Neural cell (in vitro differentiated cells): ENCODE results near the gene GNB3. TPM values are rescaled to one million over a fixed set of nuclear protein-coding genes. Genes with fewer than 3 reads are reported as not detected.
A peak's percentile ranks its signal among the peaks of the same experiment; 100 is the strongest.
"Not testable (repeated sequence)": the region's sequence is repeated elsewhere in the genome, so short reads cannot be mapped to it uniquely, and the experiment has no call there.

Experiments used
- H2AFZ ChIP-seq: fragments of 200-600, 300-800 bp; sonication (generic), shearing (Covaris generic); 2 replicates; pipeline ENCODE4 v1.6.0; 2014; ENCODE audit warnings: low read depth, mild to moderate bottlenecking, antibody characterized with exemption, low read length, moderate library complexity
- H3F3A ChIP-seq: fragments of 200-600 bp; shearing (Covaris generic); 2 replicates; pipeline ENCODE4 v1.6.1; 2016; ENCODE audit warnings: mild to moderate bottlenecking, moderate library complexity, mixed read lengths, antibody characterized with exemption, low read length; ENCODE audit not compliant: insufficient read depth, poor library complexity, severe bottlenecking
- H3K27ac ChIP-seq: fragments of 200-600, 300-800 bp; sonication (generic), shearing (Covaris generic); 2 replicates; pipeline ENCODE4 v1.5.1; 2014; ENCODE audit warnings: mild to moderate bottlenecking, low read length, moderate library complexity
- H3K27me3 ChIP-seq: fragments of 300-800, 200-600 bp; sonication (generic), shearing (Covaris generic); 2 replicates; pipeline ENCODE4 v1.6.0; 2014; ENCODE audit warnings: mild to moderate bottlenecking, low read depth, low read length, moderate library complexity; ENCODE audit not compliant: insufficient read depth
- H3K36me3 ChIP-seq: fragments of 300-800, 200-600 bp; sonication (generic), shearing (Covaris generic); 2 replicates; pipeline ENCODE4 v1.5.1; 2014; ENCODE audit warnings: mild to moderate bottlenecking, antibody characterized with exemption, low read length, moderate library complexity; ENCODE audit not compliant: insufficient read depth
- H3K4me2 ChIP-seq: fragments of 300-800, 200-600 bp; sonication (generic), shearing (Covaris generic); 2 replicates; pipeline ENCODE4 v1.6.0; 2014; ENCODE audit warnings: mild to moderate bottlenecking, low read length
- H3K4me3 ChIP-seq: fragments of 300-800, 200-600 bp; sonication (generic), shearing (Covaris generic); 2 replicates; pipeline ENCODE4 v1.5.1; 2014; ENCODE audit warnings: mild to moderate bottlenecking, low read length, moderate library complexity
- H3K79me2 ChIP-seq: fragments of 200-600 bp; shearing (Covaris generic); replicated peaks from 2 replicates; pipeline ENCODE4 v1.6.0; 2014; ENCODE audit warnings: mild to moderate bottlenecking, low read length, moderate library complexity; ENCODE audit not compliant: insufficient read depth
- H3K9ac ChIP-seq: fragments of 300-800, 200-600 bp; sonication (generic), shearing (Covaris generic); 2 replicates; pipeline ENCODE4 v1.6.1; 2016; ENCODE audit warnings: mild to moderate bottlenecking, low read length, mixed read lengths
- H3K9me2 ChIP-seq: fragments of 200-600 bp; shearing (Covaris generic); 2 replicates; pipeline ENCODE4 v1.6.1; 2016; ENCODE audit warnings: mild to moderate bottlenecking, low read length, mixed read lengths; ENCODE audit not compliant: insufficient read depth
- H3K9me3 ChIP-seq: fragments of 200-600, 300-800 bp; sonication (generic), shearing (Covaris generic); 2 replicates; pipeline ENCODE4 v1.6.1; 2016; ENCODE audit warnings: mild to moderate bottlenecking, mixed run types, low read length, moderate library complexity, mixed read lengths
- H4K20me1 ChIP-seq: fragments of 200-600 bp; shearing (Covaris generic); 2 replicates; pipeline ENCODE4 v1.6.1; 2016; ENCODE audit warnings: mild to moderate bottlenecking, mixed run types; ENCODE audit not compliant: insufficient read depth
- EP300 ChIP-seq: fragments of 450-650 bp; conservative IDR thresholded peaks from 2 replicates; pipeline ENCODE4 v1.6.1; 2014; ENCODE audit warnings: antibody characterized with exemption, mild to moderate bottlenecking, moderate library complexity; ENCODE audit not compliant: poor library complexity, severe bottlenecking
- EZH2 ChIP-seq: fragments of 200-600, 300-800 bp; shearing (Covaris generic), sonication (generic); IDR thresholded peaks from 2 replicates; pipeline ENCODE4 v1.6.1; 2014; ENCODE audit warnings: antibody characterized with exemption, low read length, borderline replicate concordance, mild to moderate bottlenecking; ENCODE audit not compliant: insufficient read depth, poor library complexity, severe bottlenecking
- MXI1 ChIP-seq: fragments of 450-650 bp; conservative IDR thresholded peaks from 2 replicates; pipeline ENCODE4 v1.6.1; 2014; ENCODE audit warnings: antibody characterized with exemption, mild to moderate bottlenecking; ENCODE audit not compliant: poor library complexity, severe bottlenecking
- POLR2AphosphoS5 ChIP-seq: IDR thresholded peaks from 2 replicates; pipeline ENCODE4 v1.6.1; 2012
- RAD21 ChIP-seq: fragments of 450-650 bp; conservative IDR thresholded peaks from 2 replicates; pipeline ENCODE4 v1.6.1; 2014; ENCODE audit warnings: antibody characterized with exemption, mild to moderate bottlenecking, moderate library complexity
- SMC3 ChIP-seq: fragments of 450-650 bp; conservative IDR thresholded peaks from 2 replicates; pipeline ENCODE4 v1.6.1; 2014; ENCODE audit warnings: antibody characterized with exemption, mild to moderate bottlenecking, moderate library complexity; ENCODE audit not compliant: poor library complexity
- TAF1 ChIP-seq: IDR thresholded peaks from 2 replicates; pipeline ENCODE4 v1.6.1; 2012; ENCODE audit warnings: low read depth
- polyA plus RNA-seq: library from polyadenylated mRNA; depleted of rRNA; stranded (reverse); fragments of >200 nt; gene quantifications from 2 replicates; pipeline ENCODE4 v1.2.3, GENCODE V29; 2014
- TF ChIP-seq, protein P1 (sequence below): IDR thresholded peaks from 2 replicates; pipeline ENCODE4 v1.6.1; 2012; ENCODE audit warnings: borderline replicate concordance
- TF ChIP-seq, protein P2 (sequence below): fragments of 450-650 bp; IDR thresholded peaks from 2 replicates; pipeline ENCODE4 v1.5.1; 2014; ENCODE audit warnings: antibody characterized with exemption, mild to moderate bottlenecking, moderate library complexity; ENCODE audit not compliant: poor library complexity, severe bottlenecking

Gene GNB3
- polyA plus RNA-seq, 1 donor from 2014 or later, result 18.8 TPM

DNA sequence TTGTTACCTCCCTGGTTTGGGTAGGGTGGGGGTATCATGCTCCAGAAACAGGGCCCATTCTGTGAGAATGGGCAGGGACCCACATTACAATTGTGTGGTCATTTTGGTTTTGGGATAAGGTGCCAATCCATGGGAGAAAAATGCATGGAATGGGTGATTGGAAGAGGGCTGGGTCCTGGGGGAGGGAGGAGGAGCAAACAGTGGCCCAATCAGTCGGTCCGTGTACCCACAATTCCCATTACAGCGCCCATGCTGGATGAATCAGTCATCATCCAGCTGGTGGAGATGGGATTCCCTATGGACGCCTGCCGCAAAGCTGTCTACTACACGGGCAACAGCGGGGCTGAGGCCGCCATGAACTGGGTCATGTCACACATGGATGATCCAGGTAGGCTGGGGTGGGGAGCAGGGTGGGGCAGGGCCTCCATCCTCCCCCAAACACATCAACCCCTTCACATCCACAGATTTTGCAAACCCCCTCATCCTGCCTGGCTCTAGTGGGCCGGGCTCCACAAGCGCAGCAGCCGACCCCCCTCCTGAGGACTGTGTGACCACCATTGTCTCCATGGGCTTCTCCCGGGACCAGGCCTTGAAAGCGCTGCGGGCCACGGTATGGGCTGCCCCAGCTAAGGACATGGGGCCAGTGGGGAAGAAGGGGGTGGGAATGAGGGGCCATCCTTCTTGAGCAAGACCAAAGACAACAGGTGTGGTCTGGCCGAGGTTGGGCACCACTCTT, 23.0 kb downstream of the GNB3 start:
- H3F3A ChIP-seq, result peaks cover 3% of the 10 kb centered on the region
- no peak overlapping the region for H3K9ac ChIP-seq
- no peak overlapping the region for H3K27ac ChIP-seq
- no peaks in the 10 kb centered on the region for H3K79me2 ChIP-seq
- no peaks in the 10 kb centered on the region for H3K27me3 ChIP-seq
- no peaks in the 10 kb centered on the region for H3K36me3 ChIP-seq
- H3K9me2 ChIP-seq, result no peaks in the 10 kb centered on the region
- no peaks in the 10 kb centered on the region for H4K20me1 ChIP-seq
- H3K4me2 ChIP-seq, result no peak overlapping the region
- no peak overlapping the region for H2AFZ ChIP-seq
- no peak overlapping the region for H3K4me3 ChIP-seq
- H3K9me3 ChIP-seq, result no peaks in the 10 kb centered on the region
- TF ChIP-seq EZH2 (no peak), RAD21 (no peak)
- TF ChIP-seq, protein P1, sequence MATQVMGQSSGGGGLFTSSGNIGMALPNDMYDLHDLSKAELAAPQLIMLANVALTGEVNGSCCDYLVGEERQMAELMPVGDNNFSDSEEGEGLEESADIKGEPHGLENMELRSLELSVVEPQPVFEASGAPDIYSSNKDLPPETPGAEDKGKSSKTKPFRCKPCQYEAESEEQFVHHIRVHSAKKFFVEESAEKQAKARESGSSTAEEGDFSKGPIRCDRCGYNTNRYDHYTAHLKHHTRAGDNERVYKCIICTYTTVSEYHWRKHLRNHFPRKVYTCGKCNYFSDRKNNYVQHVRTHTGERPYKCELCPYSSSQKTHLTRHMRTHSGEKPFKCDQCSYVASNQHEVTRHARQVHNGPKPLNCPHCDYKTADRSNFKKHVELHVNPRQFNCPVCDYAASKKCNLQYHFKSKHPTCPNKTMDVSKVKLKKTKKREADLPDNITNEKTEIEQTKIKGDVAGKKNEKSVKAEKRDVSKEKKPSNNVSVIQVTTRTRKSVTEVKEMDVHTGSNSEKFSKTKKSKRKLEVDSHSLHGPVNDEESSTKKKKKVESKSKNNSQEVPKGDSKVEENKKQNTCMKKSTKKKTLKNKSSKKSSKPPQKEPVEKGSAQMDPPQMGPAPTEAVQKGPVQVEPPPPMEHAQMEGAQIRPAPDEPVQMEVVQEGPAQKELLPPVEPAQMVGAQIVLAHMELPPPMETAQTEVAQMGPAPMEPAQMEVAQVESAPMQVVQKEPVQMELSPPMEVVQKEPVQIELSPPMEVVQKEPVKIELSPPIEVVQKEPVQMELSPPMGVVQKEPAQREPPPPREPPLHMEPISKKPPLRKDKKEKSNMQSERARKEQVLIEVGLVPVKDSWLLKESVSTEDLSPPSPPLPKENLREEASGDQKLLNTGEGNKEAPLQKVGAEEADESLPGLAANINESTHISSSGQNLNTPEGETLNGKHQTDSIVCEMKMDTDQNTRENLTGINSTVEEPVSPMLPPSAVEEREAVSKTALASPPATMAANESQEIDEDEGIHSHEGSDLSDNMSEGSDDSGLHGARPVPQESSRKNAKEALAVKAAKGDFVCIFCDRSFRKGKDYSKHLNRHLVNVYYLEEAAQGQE, result no peak

DNA sequence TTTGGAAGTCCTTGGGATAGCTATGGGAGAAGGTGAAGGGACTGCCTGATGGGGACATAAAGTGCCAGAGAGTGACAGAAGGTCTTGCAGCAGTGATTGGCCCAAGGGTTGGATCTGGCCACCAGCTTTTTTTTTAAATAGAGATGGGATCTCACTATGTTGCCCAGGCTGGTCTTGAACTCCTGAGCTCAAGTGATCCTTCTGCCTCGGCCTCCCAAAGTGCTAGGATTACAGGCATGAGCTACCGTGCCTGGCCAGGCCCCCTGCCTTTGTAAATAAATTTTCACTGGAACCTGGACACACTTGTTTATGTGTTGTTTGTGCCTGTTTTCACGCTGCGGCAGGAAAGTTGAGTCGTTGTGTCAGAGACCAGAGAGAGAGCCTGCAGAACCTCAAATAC, 24.6 kb downstream of the GNB3 start:
- H3K4me3 ChIP-seq, H3K4me2 ChIP-seq, H2AFZ ChIP-seq, H4K20me1 ChIP-seq, H3K9me2 ChIP-seq, H3F3A ChIP-seq, H3K27me3 ChIP-seq, H3K9ac ChIP-seq, H3K9me3 ChIP-seq, H3K79me2 ChIP-seq, H3K27ac ChIP-seq, H3K36me3 ChIP-seq: not testable (repeated sequence)

DNA sequence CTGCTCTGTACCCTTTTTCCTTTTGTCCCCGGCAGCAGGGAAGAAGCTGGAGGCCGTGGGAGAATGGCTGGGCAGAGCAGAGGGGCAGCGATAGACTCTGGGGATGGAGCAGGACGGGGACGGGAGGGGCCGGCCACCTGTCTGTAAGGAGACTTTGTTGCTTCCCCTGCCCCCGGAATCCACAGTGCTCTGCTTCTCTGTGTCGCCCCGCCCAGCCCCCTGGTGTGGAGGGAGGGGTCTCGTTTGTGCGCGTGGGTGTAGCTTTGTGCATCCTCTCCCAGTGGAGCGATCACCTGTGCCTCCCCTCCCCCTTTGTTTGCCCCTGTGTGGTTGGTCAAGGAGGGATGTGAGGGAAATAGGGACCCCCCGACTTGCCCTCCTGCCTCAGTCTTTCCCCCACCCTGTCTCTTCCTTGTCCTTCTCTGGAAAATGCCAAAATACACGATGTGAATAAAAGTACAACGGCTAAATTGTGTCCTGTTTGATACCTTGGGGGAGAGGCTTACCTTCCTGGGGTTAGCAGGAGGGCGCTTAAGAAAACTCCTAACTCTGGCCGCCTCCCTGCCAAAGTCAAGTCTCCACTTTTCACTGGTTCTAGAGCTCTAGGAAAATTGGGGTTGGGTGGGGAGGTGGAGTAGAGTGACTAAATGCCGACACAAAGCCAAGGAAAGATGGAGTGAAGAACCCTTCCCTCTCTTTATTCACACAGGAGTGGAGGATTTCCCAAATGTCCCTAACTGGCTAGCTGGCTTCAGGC, 25.6 kb downstream of the GNB3 start:
- Histone ChIP-seq H3K27ac (no peak overlapping the region), H3K9me3 (no peaks in the 10 kb centered on the region), H3K36me3 (no peaks in the 10 kb centered on the region)

More for the DNA sequence above, 25.6 kb downstream of the GNB3 start:
- no peaks in the 10 kb centered on the region for H3K27me3 ChIP-seq
- peak overlapping the region; percentile 83 for H3K4me3 ChIP-seq
- no peak overlapping the region for H3K9ac ChIP-seq
- no peak overlapping the region for H2AFZ ChIP-seq
- no peak overlapping the region for H3K4me2 ChIP-seq
- no peaks in the 10 kb centered on the region for H4K20me1 ChIP-seq
- H3K9me2 ChIP-seq, result no peaks in the 10 kb centered on the region
- peaks cover 3% of the 10 kb centered on the region for H3F3A ChIP-seq
- no peaks in the 10 kb centered on the region for H3K79me2 ChIP-seq
- no peak for TF ChIP-seq SMC3
- TF ChIP-seq, protein P1, result no peak
- no peak for TF ChIP-seq MXI1
- TF ChIP-seq, protein P2, sequence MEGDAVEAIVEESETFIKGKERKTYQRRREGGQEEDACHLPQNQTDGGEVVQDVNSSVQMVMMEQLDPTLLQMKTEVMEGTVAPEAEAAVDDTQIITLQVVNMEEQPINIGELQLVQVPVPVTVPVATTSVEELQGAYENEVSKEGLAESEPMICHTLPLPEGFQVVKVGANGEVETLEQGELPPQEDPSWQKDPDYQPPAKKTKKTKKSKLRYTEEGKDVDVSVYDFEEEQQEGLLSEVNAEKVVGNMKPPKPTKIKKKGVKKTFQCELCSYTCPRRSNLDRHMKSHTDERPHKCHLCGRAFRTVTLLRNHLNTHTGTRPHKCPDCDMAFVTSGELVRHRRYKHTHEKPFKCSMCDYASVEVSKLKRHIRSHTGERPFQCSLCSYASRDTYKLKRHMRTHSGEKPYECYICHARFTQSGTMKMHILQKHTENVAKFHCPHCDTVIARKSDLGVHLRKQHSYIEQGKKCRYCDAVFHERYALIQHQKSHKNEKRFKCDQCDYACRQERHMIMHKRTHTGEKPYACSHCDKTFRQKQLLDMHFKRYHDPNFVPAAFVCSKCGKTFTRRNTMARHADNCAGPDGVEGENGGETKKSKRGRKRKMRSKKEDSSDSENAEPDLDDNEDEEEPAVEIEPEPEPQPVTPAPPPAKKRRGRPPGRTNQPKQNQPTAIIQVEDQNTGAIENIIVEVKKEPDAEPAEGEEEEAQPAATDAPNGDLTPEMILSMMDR, result no peak
- no peak for TF ChIP-seq TAF1
- TF ChIP-seq EP300, result no peak
- no peak for TF ChIP-seq POLR2AphosphoS5
- no peak for TF ChIP-seq EZH2
- no peak for TF ChIP-seq RAD21
